Left lung (tissue), 10 donors: ENCODE measurements around the gene RXYLT1. TPM values are rescaled to one million over a fixed set of nuclear protein-coding genes. Genes with fewer than 3 reads are reported as not detected.

Experiments
- ATAC-seq: fragments of 200-7000 bp; cut with Tn5 transposase; one replicate; pipeline ENCODE4 v1.9.1; 2020; ENCODE audit warnings: moderate library complexity
- DNase-seq, 4 donors: peaks; one replicate each; pipeline ENCODE4 v3.0.0-alpha.2; 2013 to 2020
- H3K27ac ChIP-seq, 2 donors: fragments of 200-600 bp; sonication (generic) in 1 of 2; one replicate each; pipeline versions ENCODE4 v1.5.0 to v1.8.0; 2020 to 2021
- H3K27me3 ChIP-seq, 2 donors: fragments of 200-600 bp; sonication (generic) in 1 of 2; one replicate each; pipeline versions ENCODE4 v1.5.0 to v1.8.0; 2020 to 2021
- H3K36me3 ChIP-seq, 2 donors: fragments of 200-600 bp; sonication (generic) in 1 of 2; one replicate each; pipeline versions ENCODE4 v1.5.0 to v1.8.0; 2020 to 2021
- H3K4me1 ChIP-seq, 2 donors: fragments of 200-600 bp; one replicate each; pipeline ENCODE4 v1.8.0; 2021
- H3K4me3 ChIP-seq, 2 donors: fragments of 200-600 bp; sonication (generic) in 1 of 2; one replicate each; pipeline versions ENCODE4 v1.5.0 to v1.8.0; 2020 to 2021; ENCODE audit warnings: mild to moderate bottlenecking in 1 of 2
- H3K9me3 ChIP-seq, 2 donors: fragments of 200-600 bp; sonication (generic) in 1 of 2; one replicate each; pipeline versions ENCODE4 v1.5.0 to v1.8.0; 2020 to 2021
- intact Hi-C, 2 donors: fragments of 100-400 bp; cut with DNase I; formaldehyde crosslinking; loops; one replicate each; pipeline versions ENCODE4 v1.11.2 to v1.14.2; 2022
- polyA plus RNA-seq, 6 donors: library from polyadenylated mRNA; unstranded; fragments of 120-200 nt; gene quantifications; one replicate each; pipeline ENCODE4 v1.2.1, GENCODE V29; 2013; ENCODE audit not compliant: insufficient read length in 6 of 6
- total RNA-seq, 2 donors: library from RNA; stranded (reverse); fragmentation: NEBNext Ultra II Directional; extraction: Animal tissue kit (Norgen Biotek cat#: 25700); gene quantifications; one replicate each; pipeline ENCODE4 v1.2.1, GENCODE V29; 2021
- TF ChIP-seq, protein P1 (sequence below), 2 donors: fragments of 200-600 bp; sonication (generic) in 1 of 2; IDR thresholded peaks; one replicate each; pipeline versions ENCODE4 v1.5.0 to v1.8.0; 2021; ENCODE audit warnings: antibody characterized with exemption in 2 of 2
- donor health status: DM: no; HTN: yes; CAD: no.
- donor health status: DM: no; HTN: no; CAD: no.

The RXYLT1 gene
- total and polyA plus RNA-seq, 8 donors, result 12.4 to 28.2 (median 24.1) TPM

DNA sequence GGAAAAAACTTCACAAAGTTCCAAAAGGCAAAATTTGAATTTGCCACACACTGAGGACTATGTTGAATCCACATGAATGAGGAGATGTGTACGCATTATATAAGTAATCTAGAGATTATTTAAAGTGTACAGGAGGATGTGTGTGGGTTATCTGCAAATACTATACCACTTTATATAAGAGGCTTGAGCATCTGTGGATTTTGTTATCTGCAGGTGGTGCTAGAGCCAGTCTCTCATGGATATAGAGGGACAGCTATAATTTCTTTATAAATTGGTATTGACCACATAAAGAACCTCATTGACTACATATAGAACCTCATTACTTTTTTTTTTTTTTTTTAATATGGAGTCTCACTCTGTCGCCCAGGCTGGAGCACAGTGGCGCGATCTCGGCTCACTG is 32.2 kb upstream of the RXYLT1 start:
- intact Hi-C loops, result no loop called here
- no peaks in the 10 kb centered on the region for H3K9me3 ChIP-seq
- H3K36me3 ChIP-seq, result no peaks in the 10 kb centered on the region
- H3K4me3 ChIP-seq, result no peak overlapping the region
- H3K27ac ChIP-seq, result no peak overlapping the region
- DNase-seq (no peak), ATAC-seq (no peak)
- H3K27me3 ChIP-seq, result no peaks in the 10 kb centered on the region
- no peaks in the 10 kb centered on the region for H3K4me1 ChIP-seq
- TF ChIP-seq, protein P1, sequence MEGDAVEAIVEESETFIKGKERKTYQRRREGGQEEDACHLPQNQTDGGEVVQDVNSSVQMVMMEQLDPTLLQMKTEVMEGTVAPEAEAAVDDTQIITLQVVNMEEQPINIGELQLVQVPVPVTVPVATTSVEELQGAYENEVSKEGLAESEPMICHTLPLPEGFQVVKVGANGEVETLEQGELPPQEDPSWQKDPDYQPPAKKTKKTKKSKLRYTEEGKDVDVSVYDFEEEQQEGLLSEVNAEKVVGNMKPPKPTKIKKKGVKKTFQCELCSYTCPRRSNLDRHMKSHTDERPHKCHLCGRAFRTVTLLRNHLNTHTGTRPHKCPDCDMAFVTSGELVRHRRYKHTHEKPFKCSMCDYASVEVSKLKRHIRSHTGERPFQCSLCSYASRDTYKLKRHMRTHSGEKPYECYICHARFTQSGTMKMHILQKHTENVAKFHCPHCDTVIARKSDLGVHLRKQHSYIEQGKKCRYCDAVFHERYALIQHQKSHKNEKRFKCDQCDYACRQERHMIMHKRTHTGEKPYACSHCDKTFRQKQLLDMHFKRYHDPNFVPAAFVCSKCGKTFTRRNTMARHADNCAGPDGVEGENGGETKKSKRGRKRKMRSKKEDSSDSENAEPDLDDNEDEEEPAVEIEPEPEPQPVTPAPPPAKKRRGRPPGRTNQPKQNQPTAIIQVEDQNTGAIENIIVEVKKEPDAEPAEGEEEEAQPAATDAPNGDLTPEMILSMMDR (IDR thresholded peaks at IDR 0.05), result no peak

DNA sequence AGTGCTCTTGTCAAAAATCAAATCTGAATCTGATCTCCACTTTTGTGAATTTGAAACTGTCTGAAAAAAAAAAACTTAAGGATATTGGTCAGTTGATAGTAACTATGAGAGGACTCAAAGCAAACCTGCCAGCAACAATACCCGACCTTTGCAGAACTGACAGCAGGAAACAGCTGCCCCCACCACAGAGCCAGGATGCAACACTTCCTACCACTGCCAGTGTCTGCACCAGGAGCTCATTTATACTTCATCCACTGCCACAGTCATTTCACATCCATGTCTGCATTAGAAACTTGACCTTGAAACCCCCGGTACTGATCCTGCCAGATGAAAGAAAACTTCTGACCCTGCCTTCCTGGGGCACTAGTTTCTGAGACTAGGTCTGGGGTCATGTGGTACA is 27.4 kb upstream of the RXYLT1 start:
- ATAC-seq (no peak), DNase-seq (no peak)
- H3K36me3 ChIP-seq, result no peaks in the 10 kb centered on the region
- intact Hi-C loops, result no loop called here
- TF ChIP-seq, protein P1 (IDR thresholded peaks at IDR 0.05), result no peak
- no peaks in the 10 kb centered on the region for H3K9me3 ChIP-seq
- no peaks in the 10 kb centered on the region for H3K4me1 ChIP-seq
- H3K4me3 ChIP-seq, result no peak overlapping the region
- no peak overlapping the region for H3K27ac ChIP-seq
- H3K27me3 ChIP-seq, result no peaks in the 10 kb centered on the region

DNA sequence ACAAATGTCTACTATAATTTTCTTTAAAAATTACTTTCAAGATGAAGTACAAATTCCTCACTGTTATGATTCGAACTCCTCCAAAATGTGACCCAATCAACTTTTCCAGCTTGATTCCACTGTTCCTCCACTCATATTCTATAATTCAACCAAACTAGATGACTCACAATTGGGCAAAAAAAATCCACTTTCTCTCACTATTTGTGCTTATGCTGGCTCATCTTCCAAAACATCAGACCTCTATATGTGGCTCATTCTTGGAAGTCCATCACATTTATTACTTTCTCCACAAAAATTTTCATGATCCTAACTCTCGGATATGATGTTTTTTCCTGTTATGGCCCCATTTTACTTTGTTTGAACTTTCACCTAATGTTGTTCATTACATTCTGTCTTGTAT is 26.9 kb upstream of the RXYLT1 start:
- no peak for DNase-seq
- Histone ChIP-seq H3K9me3 (no peaks in the 10 kb centered on the region), H3K4me3 (no peak overlapping the region), H3K36me3 (no peaks in the 10 kb centered on the region), H3K4me1 (no peaks in the 10 kb centered on the region), H3K27ac (no peak overlapping the region), H3K27me3 (no peaks in the 10 kb centered on the region)
- intact Hi-C loops, result no loop called here
- no peak for ATAC-seq
- TF ChIP-seq, protein P1 (IDR thresholded peaks at IDR 0.05), result no peak

DNA sequence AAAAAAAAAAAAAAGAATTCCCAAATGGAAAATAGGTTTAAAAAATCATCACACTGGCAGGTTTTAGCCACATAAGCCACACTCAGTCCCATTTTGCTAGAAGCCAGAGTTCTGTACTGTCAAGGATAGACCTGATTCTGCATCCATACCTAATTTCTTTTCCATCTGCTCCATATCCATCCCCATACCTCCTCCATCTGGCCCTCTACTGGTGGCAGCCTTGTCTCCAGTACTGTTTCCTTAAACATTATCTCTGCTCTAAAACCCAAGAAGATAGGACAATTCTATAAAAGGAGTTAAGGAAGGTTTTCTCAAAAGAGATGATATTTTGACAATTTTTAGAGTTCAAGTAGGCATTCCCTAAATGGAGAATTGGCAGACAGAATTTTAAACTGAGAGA is 26.0 kb upstream of the RXYLT1 start:
- no peaks in the 10 kb centered on the region for H3K4me1 ChIP-seq
- DNase-seq (no peak), ATAC-seq (no peak)
- TF ChIP-seq, protein P1 (IDR thresholded peaks at IDR 0.05), result no peak
- intact Hi-C loops, result no loop called here
- no peaks in the 10 kb centered on the region for H3K36me3 ChIP-seq
- no peak overlapping the region for H3K27ac ChIP-seq
- H3K9me3 ChIP-seq, result no peaks in the 10 kb centered on the region
- peaks cover 0 to 3% of the 10 kb centered on the region in 2 donors for H3K27me3 ChIP-seq
- no peak overlapping the region for H3K4me3 ChIP-seq

DNA sequence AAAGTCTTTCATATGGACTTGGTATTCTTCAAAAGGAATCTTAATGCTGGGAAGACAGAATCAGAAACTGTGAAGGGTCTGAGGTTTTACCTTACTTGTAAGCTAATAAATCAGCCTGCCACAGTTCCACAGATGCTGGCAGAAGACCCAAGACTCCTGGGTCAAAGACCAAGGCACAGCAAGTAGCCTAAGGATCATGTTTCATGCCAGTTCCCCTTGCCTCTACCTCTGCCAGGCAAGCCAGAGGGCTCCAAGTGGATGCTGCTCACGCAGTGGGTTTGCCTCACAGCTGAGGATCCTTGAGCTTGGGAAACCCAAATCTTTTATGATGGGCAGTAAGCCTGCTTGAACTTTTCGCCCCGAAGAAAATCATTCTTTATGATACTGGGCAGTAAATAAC is 15.2 kb upstream of the RXYLT1 start:
- H3K27me3 ChIP-seq, result no peaks in the 10 kb centered on the region
- TF ChIP-seq, protein P1 (IDR thresholded peaks at IDR 0.05), result no peak
- H3K4me3 ChIP-seq, result no peak overlapping the region
- intact Hi-C loops, result no loop called here
- peaks cover 0 to 3% of the 10 kb centered on the region in 2 donors for H3K9me3 ChIP-seq
- ATAC-seq (no peak), DNase-seq (no peak)
- H3K36me3 ChIP-seq, result no peaks in the 10 kb centered on the region
- no peaks in the 10 kb centered on the region for H3K4me1 ChIP-seq
- no peak overlapping the region for H3K27ac ChIP-seq
